Esophagus squamous epithelium (tissue), 4 donors: ENCODE data around the gene SVOPL.

Experiments
- POLR2A ChIP-seq, 4 donors: fragments of 450-650 bp; IDR thresholded peaks; one replicate each; pipeline ENCODE4 v1.6.1; 2017; ENCODE audit warnings: antibody characterized with exemption in 4 of 4, mild to moderate bottlenecking in 4 of 4, moderate library complexity in 3 of 4
- TF ChIP-seq, protein P1 (sequence below), 6 experiments: fragments of 450-650 bp in 4 of 6; fragments of 200-600 bp in 2 of 6; sonication (generic) in 2 of 6; IDR thresholded peaks; one replicate each; pipeline ENCODE4 v1.5.1; 2016 to 2019; ENCODE audit warnings: antibody characterized with exemption in 6 of 6, mild to moderate bottlenecking in 4 of 6, moderate library complexity in 4 of 6

GRCh38 chr7:138632384-138632783 is 68.8 kb downstream of the SVOPL start:
- TF ChIP-seq, protein P1, sequence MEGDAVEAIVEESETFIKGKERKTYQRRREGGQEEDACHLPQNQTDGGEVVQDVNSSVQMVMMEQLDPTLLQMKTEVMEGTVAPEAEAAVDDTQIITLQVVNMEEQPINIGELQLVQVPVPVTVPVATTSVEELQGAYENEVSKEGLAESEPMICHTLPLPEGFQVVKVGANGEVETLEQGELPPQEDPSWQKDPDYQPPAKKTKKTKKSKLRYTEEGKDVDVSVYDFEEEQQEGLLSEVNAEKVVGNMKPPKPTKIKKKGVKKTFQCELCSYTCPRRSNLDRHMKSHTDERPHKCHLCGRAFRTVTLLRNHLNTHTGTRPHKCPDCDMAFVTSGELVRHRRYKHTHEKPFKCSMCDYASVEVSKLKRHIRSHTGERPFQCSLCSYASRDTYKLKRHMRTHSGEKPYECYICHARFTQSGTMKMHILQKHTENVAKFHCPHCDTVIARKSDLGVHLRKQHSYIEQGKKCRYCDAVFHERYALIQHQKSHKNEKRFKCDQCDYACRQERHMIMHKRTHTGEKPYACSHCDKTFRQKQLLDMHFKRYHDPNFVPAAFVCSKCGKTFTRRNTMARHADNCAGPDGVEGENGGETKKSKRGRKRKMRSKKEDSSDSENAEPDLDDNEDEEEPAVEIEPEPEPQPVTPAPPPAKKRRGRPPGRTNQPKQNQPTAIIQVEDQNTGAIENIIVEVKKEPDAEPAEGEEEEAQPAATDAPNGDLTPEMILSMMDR (IDR thresholded peaks at IDR 0.05) = no peak
- no peak for TF ChIP-seq POLR2A (IDR thresholded peaks at IDR 0.05)
